ENCODE measurements around the gene COP1. TPM values are rescaled to one million over a fixed set of nuclear protein-coding genes. Genes with fewer than 3 reads are reported as not detected.

The COP1 gene
- total and polyA plus RNA-seq, 2 of the 4 experiments (the other 2 are of a cell fraction): 17.8 to 35.0 TPM

DNA sequence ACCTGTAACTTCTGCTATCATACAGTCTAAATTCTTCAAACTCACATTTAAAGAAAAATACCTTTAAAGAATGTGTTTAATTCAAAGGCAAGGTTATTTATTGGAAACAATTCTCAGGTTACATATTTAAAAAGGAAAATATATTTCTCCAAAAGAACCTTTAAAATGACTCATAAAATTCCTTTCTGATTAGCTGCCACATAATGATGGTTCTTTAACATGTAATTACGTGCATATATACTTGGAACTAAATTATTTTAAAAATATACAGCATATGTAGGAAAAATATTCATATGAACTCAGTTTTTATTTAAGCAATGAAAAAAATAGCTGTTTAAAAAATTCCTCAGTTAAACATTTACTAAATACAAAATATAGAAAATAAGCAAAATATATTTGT is 173.6 kb downstream of the COP1 start:
- H3K4ac ChIP-seq (ENCODE audit: low read depth, low read length): no peak overlapping the region
- no CpG with 5 or more reads among the region's 1 CpG for WGBS, 2 experiments (ENCODE audit: extremely low coverage in 2 of 2, insufficient read length in 1 of 2)
- intact Hi-C loops (cut with micrococcal nuclease) (loop anchor here (5.0 kb wide), 1 partner anchor 56 kb away; no protein-coding TSS in a partner anchor), dilution Hi-C loops (cut with HindIII; ENCODE audit: low sequenced_read_pairs, unreplicated experiment) (no loop called here), in situ Hi-C loops (cut with MboI; ENCODE audit: low sequenced_read_pairs) (no loop called here)
- no peak overlapping the region for H2BK15ac ChIP-seq (ENCODE audit: low read depth, low read length)
- no peaks in the 10 kb centered on the region for H3K27me3 ChIP-seq (ENCODE audit: control insufficient read depth, insufficient read depth, low read length)
- H3K9me1 ChIP-seq (ENCODE audit: insufficient read depth, low read length): peaks cover 12% of the 10 kb centered on the region
- H4K91ac ChIP-seq (ENCODE audit: insufficient read depth, low read depth, low read length): no peak overlapping the region
- no peak overlapping the region for H2AK9ac ChIP-seq (replicated peaks; ENCODE audit: low read depth, low read length, poor library complexity)
- peak; percentile 44 for DNase-seq
- H4K20me1 ChIP-seq (ENCODE audit: insufficient read depth, low read length): no peaks in the 10 kb centered on the region; the same call in 1 of the 2 replicates
- TF ChIP-seq MXI1 (IDR thresholded peaks at IDR 0.05; ENCODE audit: borderline replicate concordance, low read depth, low read length): no peak
- no peak for TF ChIP-seq SMC3 (IDR thresholded peaks at IDR 0.05; ENCODE audit: low read depth, low read length)
- TF ChIP-seq RAD21 (IDR thresholded peaks at IDR 0.05; ENCODE audit: low read length): no peak
- no peak for TF ChIP-seq FOS (IDR thresholded peaks at IDR 0.05; ENCODE audit: low read depth, low read length)
- TF ChIP-seq, protein P1, sequence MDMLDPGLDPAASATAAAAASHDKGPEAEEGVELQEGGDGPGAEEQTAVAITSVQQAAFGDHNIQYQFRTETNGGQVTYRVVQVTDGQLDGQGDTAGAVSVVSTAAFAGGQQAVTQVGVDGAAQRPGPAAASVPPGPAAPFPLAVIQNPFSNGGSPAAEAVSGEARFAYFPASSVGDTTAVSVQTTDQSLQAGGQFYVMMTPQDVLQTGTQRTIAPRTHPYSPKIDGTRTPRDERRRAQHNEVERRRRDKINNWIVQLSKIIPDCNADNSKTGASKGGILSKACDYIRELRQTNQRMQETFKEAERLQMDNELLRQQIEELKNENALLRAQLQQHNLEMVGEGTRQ (IDR thresholded peaks at IDR 0.05; ENCODE audit: low read depth, low read length): no peak
- TF ChIP-seq, protein P2, sequence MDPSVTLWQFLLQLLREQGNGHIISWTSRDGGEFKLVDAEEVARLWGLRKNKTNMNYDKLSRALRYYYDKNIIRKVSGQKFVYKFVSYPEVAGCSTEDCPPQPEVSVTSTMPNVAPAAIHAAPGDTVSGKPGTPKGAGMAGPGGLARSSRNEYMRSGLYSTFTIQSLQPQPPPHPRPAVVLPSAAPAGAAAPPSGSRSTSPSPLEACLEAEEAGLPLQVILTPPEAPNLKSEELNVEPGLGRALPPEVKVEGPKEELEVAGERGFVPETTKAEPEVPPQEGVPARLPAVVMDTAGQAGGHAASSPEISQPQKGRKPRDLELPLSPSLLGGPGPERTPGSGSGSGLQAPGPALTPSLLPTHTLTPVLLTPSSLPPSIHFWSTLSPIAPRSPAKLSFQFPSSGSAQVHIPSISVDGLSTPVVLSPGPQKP (IDR thresholded peaks at IDR 0.05; ENCODE audit: borderline replicate concordance, low read depth, low read length): no peak
- TF ChIP-seq, protein P3, sequence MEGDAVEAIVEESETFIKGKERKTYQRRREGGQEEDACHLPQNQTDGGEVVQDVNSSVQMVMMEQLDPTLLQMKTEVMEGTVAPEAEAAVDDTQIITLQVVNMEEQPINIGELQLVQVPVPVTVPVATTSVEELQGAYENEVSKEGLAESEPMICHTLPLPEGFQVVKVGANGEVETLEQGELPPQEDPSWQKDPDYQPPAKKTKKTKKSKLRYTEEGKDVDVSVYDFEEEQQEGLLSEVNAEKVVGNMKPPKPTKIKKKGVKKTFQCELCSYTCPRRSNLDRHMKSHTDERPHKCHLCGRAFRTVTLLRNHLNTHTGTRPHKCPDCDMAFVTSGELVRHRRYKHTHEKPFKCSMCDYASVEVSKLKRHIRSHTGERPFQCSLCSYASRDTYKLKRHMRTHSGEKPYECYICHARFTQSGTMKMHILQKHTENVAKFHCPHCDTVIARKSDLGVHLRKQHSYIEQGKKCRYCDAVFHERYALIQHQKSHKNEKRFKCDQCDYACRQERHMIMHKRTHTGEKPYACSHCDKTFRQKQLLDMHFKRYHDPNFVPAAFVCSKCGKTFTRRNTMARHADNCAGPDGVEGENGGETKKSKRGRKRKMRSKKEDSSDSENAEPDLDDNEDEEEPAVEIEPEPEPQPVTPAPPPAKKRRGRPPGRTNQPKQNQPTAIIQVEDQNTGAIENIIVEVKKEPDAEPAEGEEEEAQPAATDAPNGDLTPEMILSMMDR (conservative IDR thresholded peaks at IDR 0.05; ENCODE audit: low read depth, low read length): no peak
- no peak for TF ChIP-seq RFX5 (IDR thresholded peaks at IDR 0.05; ENCODE audit: low read depth, low read length)
- no peak for TF ChIP-seq CHD1 (IDR thresholded peaks at IDR 0.05; ENCODE audit: low read depth, low read length)
- H3K56ac ChIP-seq (ENCODE audit: extremely low read depth, insufficient read depth, low read length): no peak overlapping the region
- ChIA-PET POLR2A (ENCODE audit: unreplicated experiment) (no interaction called here), CTCF (interaction anchor here (1.6 to 2.6 kb wide), 2 partner anchors 12 to 21 kb away, joined by 4 to 6 read pairs; no protein-coding TSS in a partner anchor)
- no peak overlapping the region for H4K8ac ChIP-seq (ENCODE audit: low read depth in 2 of 2, low read length in 2 of 2)
- H3K79me1 ChIP-seq (ENCODE audit: low read depth in 1 of 2, low read length in 2 of 2): peaks cover 9 to 20% of the 10 kb centered on the region in 2 experiments; a peak in 2 of 4 replicates
- no peak overlapping the region for H2AFZ ChIP-seq (replicated peaks; ENCODE audit: low read length, poor library complexity)
- no TSS peak for BruUV-seq (replicated peaks)
- H3K4me3 ChIP-seq (ENCODE audit: insufficient read depth, low read depth, low read length): no peak overlapping the region
- peaks cover 9% of the 10 kb centered on the region for H3K4me1 ChIP-seq (ENCODE audit: control insufficient read depth, insufficient read depth, low read length)
- H3K36me3 ChIP-seq (ENCODE audit: control insufficient read depth, insufficient read depth, low read length): peaks cover 2% of the 10 kb centered on the region
- H3K14ac ChIP-seq (replicated peaks; ENCODE audit: low read depth, low read length): no peak overlapping the region
- H3K9ac ChIP-seq (ENCODE audit: low read depth, low read length): no peak overlapping the region
- H2AK5ac ChIP-seq (ENCODE audit: low read depth, low read length): no peak overlapping the region
- no peak overlapping the region for H2BK20ac ChIP-seq (ENCODE audit: low read depth, low read length)
- no peaks in the 10 kb centered on the region for H3K9me3 ChIP-seq (ENCODE audit: control insufficient read depth, insufficient read depth, low read length)
- no peak overlapping the region for H3K4me2 ChIP-seq (ENCODE audit: low read depth, low read length)
- ATAC-seq (ENCODE audit: low read depth): no peak
- H2BK5ac ChIP-seq (ENCODE audit: low read depth, low read length, poor library complexity, severe bottlenecking): peak overlapping the region; percentile 52
- no peak overlapping the region for H3K18ac ChIP-seq (ENCODE audit: low read depth, low read length)
- no peak overlapping the region for H3K23ac ChIP-seq (ENCODE audit: low read depth, low read length)
- no peak overlapping the region for H2BK120ac ChIP-seq (ENCODE audit: low read depth, low read length)
- no peak overlapping the region for H4K5ac ChIP-seq (ENCODE audit: low read depth, low read length)
- H3K27ac ChIP-seq (ENCODE audit: insufficient read depth, low read length): no peak overlapping the region

Data from IMR-90 (cell line).